Fibroblast of lung (primary cell): Measurements from ENCODE around the gene CDA. TPM values are rescaled to one million over a fixed set of nuclear protein-coding genes. Genes with fewer than 3 reads are reported as not detected.
A peak's percentile ranks its signal among the peaks of the same experiment; 100 is the strongest.

Experiments used
- DNase-seq, 2 donors: peaks; one replicate each; pipeline versions ENCODE4 v3.0.0 to v3.0.0-alpha.2; 2010; ENCODE audit warnings: low read depth in 2 of 2
- H2AFZ ChIP-seq: 2 replicates; pipeline ENCODE4 v1.5.1; 2012; ENCODE audit warnings: low read length, control low read depth, inconsistent platforms
- H3K27ac ChIP-seq: 2 replicates; pipeline ENCODE4 v1.5.1; 2011; ENCODE audit warnings: low read length, control low read depth; ENCODE audit not compliant: insufficient read depth
- H3K27me3 ChIP-seq: 2 replicates; pipeline ENCODE4 v1.5.1; 2011; ENCODE audit warnings: mild to moderate bottlenecking, low read length; ENCODE audit not compliant: control insufficient read depth, insufficient read depth
- H3K36me3 ChIP-seq: 2 replicates; pipeline ENCODE4 v1.5.1; 2011; ENCODE audit warnings: low read length; ENCODE audit not compliant: control insufficient read depth, insufficient read depth
- H3K4me1 ChIP-seq: 2 replicates; pipeline ENCODE4 v1.5.1; 2011; ENCODE audit warnings: low read length; ENCODE audit not compliant: control insufficient read depth, insufficient read depth; ENCODE audit errors: extremely low read depth
- H3K4me2 ChIP-seq: 2 replicates; pipeline ENCODE4 v1.5.1; 2011; ENCODE audit warnings: low read length, control low read depth; ENCODE audit not compliant: insufficient read depth; ENCODE audit errors: extremely low read depth
- H3K4me3 ChIP-seq, 4 experiments: fragments of 200-600 bp in 1 of 4; sonication (generic) in 1 of 4; replicated peaks in 1 of 4; 2 replicates each; pipeline ENCODE4 v1.5.1; 2011 to 2016; ENCODE audit warnings: low read length in 4 of 4, low read depth in 3 of 4, mild to moderate bottlenecking in 3 of 4, control low read depth in 2 of 4, inconsistent platforms in 1 of 4, mixed read lengths in 1 of 4; ENCODE audit not compliant: insufficient read depth in 1 of 4; ENCODE audit errors: control extremely low read depth in 1 of 4
- H3K79me2 ChIP-seq: 2 replicates; pipeline ENCODE4 v1.5.1; 2012; ENCODE audit warnings: mild to moderate bottlenecking, low read length, inconsistent platforms; ENCODE audit not compliant: control insufficient read depth, insufficient read depth
- H3K9ac ChIP-seq: 2 replicates; pipeline ENCODE4 v1.5.1; 2011; ENCODE audit warnings: mild to moderate bottlenecking, low read length, control low read depth; ENCODE audit not compliant: insufficient read depth
- H3K9me3 ChIP-seq: 2 replicates; pipeline ENCODE4 v1.5.1; 2012; ENCODE audit warnings: low read depth, low read length; ENCODE audit not compliant: control insufficient read depth, insufficient read depth
- H4K20me1 ChIP-seq: 2 replicates; pipeline ENCODE4 v1.5.1; 2011; ENCODE audit warnings: low read length; ENCODE audit not compliant: control insufficient read depth, insufficient read depth; ENCODE audit errors: extremely low read depth
- CTCF ChIP-seq, 2 donors: IDR thresholded peaks in 1 of 2; conservative IDR thresholded peaks in 1 of 2; 1 replicate in 1 of 2; 2 replicates in 1 of 2; pipeline ENCODE4 v1.5.1; 2011 to 2012; ENCODE audit warnings: low read length in 2 of 2, control low read depth in 1 of 2, inconsistent platforms in 1 of 2, low read depth in 1 of 2, mild to moderate bottlenecking in 1 of 2
- EZH2 ChIP-seq: IDR thresholded peaks from 2 replicates; pipeline ENCODE4 v1.5.1; 2012; ENCODE audit warnings: low read length, control low read depth, mild to moderate bottlenecking; ENCODE audit errors: missing control alignments
- polyA plus RNA-seq, 2 donors: library from polyadenylated mRNA; depleted of rRNA in 1 of 2; stranded (reverse) in 1 of 2; unstranded in 1 of 2; fragments of >200 nt; gene quantifications; 2 replicates each; pipeline ENCODE4 v1.2.1, GENCODE V29; 2011 to 2012; ENCODE audit warnings: missing spikeins in 1 of 2
- total RNA-seq: library from RNA; depleted of rRNA; stranded (reverse); fragments of >200 nt; gene quantifications from 2 replicates; pipeline ENCODE4 v1.2.1, GENCODE V29; 2014

Gene CDA
- total and polyA plus RNA-seq, 2 donors (not counting 1 experiment from before 2014, with no cell fraction given), result 0.50 to 4.2 TPM

- Histone ChIP-seq H3K36me3 (peaks cover 28% of the 10 kb centered on the region), H2AFZ (no peak overlapping the region), H3K9me3 (no peaks in the 10 kb centered on the region), H3K27me3 (no peaks in the 10 kb centered on the region), H3K4me1 (no peaks in the 10 kb centered on the region), H3K4me3 (no peak overlapping the region), H4K20me1 (no peaks in the 10 kb centered on the region), H3K4me2 (no peak overlapping the region), H3K27ac (no peak overlapping the region), H3K79me2 (no peaks in the 10 kb centered on the region), H3K9ac (no peak overlapping the region)
- TF ChIP-seq CTCF (conservative IDR thresholded peaks at IDR 0.05 in 1 of 2, IDR thresholded peaks at IDR 0.05 in 1 of 2; ENCODE audit: low read depth in 1 of 2, low read length in 2 of 2), result no peak
- no peak for TF ChIP-seq EZH2
- no peak for DNase-seq
These were observed 60.0 kb downstream of the CDA start for GRCh38 chr1:20648946-20649345.

GRCh38 chr1:20652300-20652699 is 63.4 kb downstream of the CDA start:
- H3K9me3 ChIP-seq, result no peaks in the 10 kb centered on the region
- TF ChIP-seq CTCF (conservative IDR thresholded peaks at IDR 0.05 in 1 of 2, IDR thresholded peaks at IDR 0.05 in 1 of 2; ENCODE audit: low read depth in 1 of 2, low read length in 2 of 2) (no peak), EZH2 (no peak)
- no peak overlapping the region for H3K4me2 ChIP-seq
- H4K20me1 ChIP-seq, result no peaks in the 10 kb centered on the region
- H2AFZ ChIP-seq, result no peak overlapping the region
- no peak overlapping the region for H3K9ac ChIP-seq
- no peak for DNase-seq
- no peak overlapping the region for H3K27ac ChIP-seq
- no peak overlapping the region for H3K4me3 ChIP-seq
- peaks cover 27% of the 10 kb centered on the region for H3K36me3 ChIP-seq
- H3K27me3 ChIP-seq, result no peaks in the 10 kb centered on the region
- peaks cover 2% of the 10 kb centered on the region for H3K79me2 ChIP-seq
- no peaks in the 10 kb centered on the region for H3K4me1 ChIP-seq

- Histone ChIP-seq H3K9me3 (no peaks in the 10 kb centered on the region), H3K79me2 (peaks cover 11% of the 10 kb centered on the region), H3K27ac (no peak overlapping the region), H3K36me3 (peaks cover 27% of the 10 kb centered on the region), H4K20me1 (no peaks in the 10 kb centered on the region), H3K4me3 (no peak overlapping the region), H3K27me3 (no peaks in the 10 kb centered on the region), H3K9ac (no peak overlapping the region), H2AFZ (no peak overlapping the region), H3K4me1 (no peaks in the 10 kb centered on the region), H3K4me2 (no peak overlapping the region)
- DNase-seq, result peak in 1 of 2 donors; percentile 11
- peak in 1 of 2 donors; percentile 6 for TF ChIP-seq CTCF (conservative IDR thresholded peaks at IDR 0.05 in 1 of 2, IDR thresholded peaks at IDR 0.05 in 1 of 2; ENCODE audit: low read depth in 1 of 2, low read length in 2 of 2)
- no peak for TF ChIP-seq EZH2
These were observed 65.3 kb downstream of the CDA start for GRCh38 chr1:20654104-20654690.
